ENCODE measurements around the gene C1orf21.

GRCh38 chr1:184593597-184593996 is 206.8 kb downstream of the C1orf21 start:
- TF ChIP-seq EZH2phosphoT487 (IDR thresholded peaks at IDR 0.05; ENCODE audit: borderline replicate concordance), result no peak
- TF ChIP-seq, protein P1, sequence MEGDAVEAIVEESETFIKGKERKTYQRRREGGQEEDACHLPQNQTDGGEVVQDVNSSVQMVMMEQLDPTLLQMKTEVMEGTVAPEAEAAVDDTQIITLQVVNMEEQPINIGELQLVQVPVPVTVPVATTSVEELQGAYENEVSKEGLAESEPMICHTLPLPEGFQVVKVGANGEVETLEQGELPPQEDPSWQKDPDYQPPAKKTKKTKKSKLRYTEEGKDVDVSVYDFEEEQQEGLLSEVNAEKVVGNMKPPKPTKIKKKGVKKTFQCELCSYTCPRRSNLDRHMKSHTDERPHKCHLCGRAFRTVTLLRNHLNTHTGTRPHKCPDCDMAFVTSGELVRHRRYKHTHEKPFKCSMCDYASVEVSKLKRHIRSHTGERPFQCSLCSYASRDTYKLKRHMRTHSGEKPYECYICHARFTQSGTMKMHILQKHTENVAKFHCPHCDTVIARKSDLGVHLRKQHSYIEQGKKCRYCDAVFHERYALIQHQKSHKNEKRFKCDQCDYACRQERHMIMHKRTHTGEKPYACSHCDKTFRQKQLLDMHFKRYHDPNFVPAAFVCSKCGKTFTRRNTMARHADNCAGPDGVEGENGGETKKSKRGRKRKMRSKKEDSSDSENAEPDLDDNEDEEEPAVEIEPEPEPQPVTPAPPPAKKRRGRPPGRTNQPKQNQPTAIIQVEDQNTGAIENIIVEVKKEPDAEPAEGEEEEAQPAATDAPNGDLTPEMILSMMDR (conservative IDR thresholded peaks at IDR 0.05; ENCODE audit: low read length), result no peak
